Measurements from ENCODE around the gene GALNT14.

Gene GALNT14

GRCh38 chr2:30987566-30987965 lies 150.7 kb downstream of the GALNT14 start:
- Histone ChIP-seq H2AFZ (no peak overlapping the region), H3K4me1 (no peaks in the 10 kb centered on the region), H3K9me3 (ENCODE audit: control insufficient read depth, low read length) (no peaks in the 10 kb centered on the region), H3K27ac (no peak overlapping the region), H3K9ac (no peak overlapping the region), H3K79me2 (no peaks in the 10 kb centered on the region), H3K36me3 (ENCODE audit: control insufficient read depth, insufficient read depth, low read length) (no peaks in the 10 kb centered on the region), H3K27me3 (ENCODE audit: control insufficient read depth, insufficient read depth, low read length) (no peaks in the 10 kb centered on the region), H3K4me2 (ENCODE audit: low read length) (no peak overlapping the region), H3K4me3 (ENCODE audit: low read depth, low read length) (no peak overlapping the region)
- TF ChIP-seq, protein P1, sequence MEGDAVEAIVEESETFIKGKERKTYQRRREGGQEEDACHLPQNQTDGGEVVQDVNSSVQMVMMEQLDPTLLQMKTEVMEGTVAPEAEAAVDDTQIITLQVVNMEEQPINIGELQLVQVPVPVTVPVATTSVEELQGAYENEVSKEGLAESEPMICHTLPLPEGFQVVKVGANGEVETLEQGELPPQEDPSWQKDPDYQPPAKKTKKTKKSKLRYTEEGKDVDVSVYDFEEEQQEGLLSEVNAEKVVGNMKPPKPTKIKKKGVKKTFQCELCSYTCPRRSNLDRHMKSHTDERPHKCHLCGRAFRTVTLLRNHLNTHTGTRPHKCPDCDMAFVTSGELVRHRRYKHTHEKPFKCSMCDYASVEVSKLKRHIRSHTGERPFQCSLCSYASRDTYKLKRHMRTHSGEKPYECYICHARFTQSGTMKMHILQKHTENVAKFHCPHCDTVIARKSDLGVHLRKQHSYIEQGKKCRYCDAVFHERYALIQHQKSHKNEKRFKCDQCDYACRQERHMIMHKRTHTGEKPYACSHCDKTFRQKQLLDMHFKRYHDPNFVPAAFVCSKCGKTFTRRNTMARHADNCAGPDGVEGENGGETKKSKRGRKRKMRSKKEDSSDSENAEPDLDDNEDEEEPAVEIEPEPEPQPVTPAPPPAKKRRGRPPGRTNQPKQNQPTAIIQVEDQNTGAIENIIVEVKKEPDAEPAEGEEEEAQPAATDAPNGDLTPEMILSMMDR (IDR thresholded peaks at IDR 0.05): no peak

GRCh38 chr2:30986231-30986580 lies 152.0 kb downstream of the GALNT14 start:
- H2AFZ ChIP-seq: no peak overlapping the region
- H3K27me3 ChIP-seq (ENCODE audit: control insufficient read depth, insufficient read depth, low read length): no peaks in the 10 kb centered on the region
- no peak overlapping the region for H3K4me3 ChIP-seq (ENCODE audit: low read depth, low read length)
- no peaks in the 10 kb centered on the region for H3K4me1 ChIP-seq
- H3K36me3 ChIP-seq (ENCODE audit: control insufficient read depth, insufficient read depth, low read length): no peaks in the 10 kb centered on the region
- no peak overlapping the region for H3K4me2 ChIP-seq (ENCODE audit: low read length)
- no peak overlapping the region for H3K9ac ChIP-seq
- TF ChIP-seq, protein P1 (IDR thresholded peaks at IDR 0.05): no peak
- no peaks in the 10 kb centered on the region for H3K9me3 ChIP-seq (ENCODE audit: control insufficient read depth, low read length)
- H3K79me2 ChIP-seq: no peaks in the 10 kb centered on the region
- H3K27ac ChIP-seq: no peak overlapping the region

DNA sequence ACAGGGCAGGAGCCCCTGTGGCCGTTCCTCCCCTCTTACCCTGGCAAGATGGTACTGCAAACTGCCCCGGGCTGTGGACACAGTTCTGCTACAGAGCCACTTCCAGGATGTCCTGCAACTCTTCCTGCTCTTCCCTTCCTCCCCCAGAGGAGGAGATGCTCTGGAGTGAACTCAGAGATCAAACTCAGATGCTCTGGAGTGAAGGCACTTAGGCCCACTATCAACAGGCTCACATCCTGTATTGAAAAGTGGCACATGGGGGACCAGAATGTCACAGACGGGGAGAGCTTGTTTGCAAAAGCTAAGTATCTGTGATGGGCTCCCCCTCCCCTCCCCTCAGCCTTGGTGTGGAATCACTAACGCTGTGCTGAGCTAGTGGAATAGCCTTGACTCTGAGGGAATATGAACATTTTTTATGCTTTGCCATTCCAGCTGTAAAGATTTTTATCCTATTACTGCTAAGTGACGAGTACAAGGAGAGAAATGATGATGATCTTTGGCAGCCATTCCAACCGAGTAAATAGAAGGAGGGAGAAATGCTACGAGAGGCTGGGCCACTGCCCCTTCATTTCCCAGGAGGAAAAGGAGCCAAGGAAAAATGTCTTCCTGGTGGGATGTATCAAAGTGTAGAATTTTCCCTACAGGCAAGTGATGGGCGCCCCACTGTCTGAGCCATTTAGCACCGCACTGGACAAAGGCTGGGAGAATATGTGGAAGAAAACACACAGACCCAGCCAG lies 152.6 kb downstream of the GALNT14 start:
- Histone ChIP-seq H3K36me3 (ENCODE audit: control insufficient read depth, insufficient read depth, low read length) (no peaks in the 10 kb centered on the region), H3K9ac (no peak overlapping the region), H3K27ac (no peak overlapping the region), H3K4me2 (ENCODE audit: low read length) (no peak overlapping the region), H3K79me2 (no peaks in the 10 kb centered on the region), H3K4me1 (no peaks in the 10 kb centered on the region), H3K27me3 (ENCODE audit: control insufficient read depth, insufficient read depth, low read length) (no peaks in the 10 kb centered on the region), H3K4me3 (ENCODE audit: low read depth, low read length) (no peak overlapping the region), H3K9me3 (ENCODE audit: control insufficient read depth, low read length) (no peaks in the 10 kb centered on the region), H2AFZ (no peak overlapping the region)
- TF ChIP-seq, protein P1 (IDR thresholded peaks at IDR 0.05): no peak

DNA sequence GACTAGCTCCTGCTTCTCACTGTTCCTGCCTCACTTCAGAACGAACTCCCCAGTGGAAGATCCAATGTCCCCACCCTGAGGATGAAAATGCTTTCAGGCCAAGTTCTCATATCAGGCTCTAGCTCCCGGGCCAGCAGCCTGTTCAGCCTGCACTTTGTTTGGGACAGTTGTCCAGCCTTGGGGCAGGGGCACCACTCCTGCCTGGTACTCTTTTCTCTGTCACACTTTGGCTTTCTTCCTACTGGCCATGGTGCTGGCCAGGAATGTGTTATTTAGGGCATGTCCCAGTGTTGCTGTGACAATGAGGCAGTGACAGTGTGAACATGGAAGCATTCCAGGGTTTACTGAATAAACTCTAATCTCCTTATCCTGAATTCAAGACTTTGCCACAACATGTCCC lies 154.1 kb downstream of the GALNT14 start:
- H3K4me1 ChIP-seq: no peaks in the 10 kb centered on the region
- no peak overlapping the region for H3K4me3 ChIP-seq (ENCODE audit: low read depth, low read length)
- H3K79me2 ChIP-seq: no peaks in the 10 kb centered on the region
- H3K9ac ChIP-seq: no peak overlapping the region
- no peaks in the 10 kb centered on the region for H3K27me3 ChIP-seq (ENCODE audit: control insufficient read depth, insufficient read depth, low read length)
- no peak overlapping the region for H3K27ac ChIP-seq
- H3K9me3 ChIP-seq (ENCODE audit: control insufficient read depth, low read length): no peaks in the 10 kb centered on the region
- H3K36me3 ChIP-seq (ENCODE audit: control insufficient read depth, insufficient read depth, low read length): no peaks in the 10 kb centered on the region
- no peak overlapping the region for H3K4me2 ChIP-seq (ENCODE audit: low read length)
- TF ChIP-seq, protein P1 (IDR thresholded peaks at IDR 0.05): no peak
- H2AFZ ChIP-seq: no peak overlapping the region

DNA sequence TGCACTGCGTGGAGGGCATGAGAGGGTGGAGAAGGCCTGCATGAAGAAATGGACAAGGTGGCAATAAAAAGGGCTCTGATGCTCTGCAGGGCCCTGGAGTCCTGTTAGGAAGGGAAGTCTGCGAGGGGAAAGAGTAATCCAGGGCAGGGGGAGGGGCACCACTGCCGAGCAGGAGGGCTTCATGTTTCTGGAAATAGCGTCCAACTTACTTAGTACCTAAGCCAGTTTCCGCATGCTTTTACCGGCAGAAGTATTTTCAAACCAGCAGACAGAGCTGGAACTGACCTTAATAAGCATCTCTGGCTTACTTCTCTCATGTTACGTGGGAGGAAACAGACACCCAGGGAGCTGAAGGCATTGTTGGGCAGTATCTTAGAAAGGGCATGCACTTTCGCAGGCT lies 156.7 kb downstream of the GALNT14 start:
- Histone ChIP-seq H3K4me1 (no peaks in the 10 kb centered on the region), H3K27ac (no peak overlapping the region), H3K79me2 (no peaks in the 10 kb centered on the region), H3K4me3 (ENCODE audit: low read depth, low read length) (no peak overlapping the region), H3K9ac (no peak overlapping the region), H3K27me3 (ENCODE audit: control insufficient read depth, insufficient read depth, low read length) (no peaks in the 10 kb centered on the region), H3K4me2 (ENCODE audit: low read length) (no peak overlapping the region), H3K36me3 (ENCODE audit: control insufficient read depth, insufficient read depth, low read length) (no peaks in the 10 kb centered on the region), H2AFZ (no peak overlapping the region), H3K9me3 (ENCODE audit: control insufficient read depth, low read length) (no peaks in the 10 kb centered on the region)
- TF ChIP-seq, protein P1 (IDR thresholded peaks at IDR 0.05): no peak

Measured in parathyroid adenoma (tissue), 2 donors.